Left renal cortex interstitium (tissue), 4 donors: Measurements from ENCODE around the gene PLA2G3. TPM values are rescaled to one million over a fixed set of nuclear protein-coding genes. Genes with fewer than 3 reads are reported as not detected.
"Not testable (repeated sequence)": the region's sequence is repeated elsewhere in the genome, so short reads cannot be mapped to it uniquely, and the experiment has no call there.

Experiments
- DNase-seq, 4 donors: peaks; one replicate each; pipeline ENCODE4 v3.0.0-alpha.2; 2013; ENCODE audit warnings: low read depth in 4 of 4, low spot score in 2 of 4, missing footprints in 1 of 4
- polyA plus RNA-seq, 4 donors: library from polyadenylated mRNA; unstranded; fragments of 120-200 nt; gene quantifications; one replicate each; pipeline ENCODE4 v1.2.1, GENCODE V29; 2013; ENCODE audit not compliant: insufficient read length in 4 of 4

PLA2G3 gene, protein sequence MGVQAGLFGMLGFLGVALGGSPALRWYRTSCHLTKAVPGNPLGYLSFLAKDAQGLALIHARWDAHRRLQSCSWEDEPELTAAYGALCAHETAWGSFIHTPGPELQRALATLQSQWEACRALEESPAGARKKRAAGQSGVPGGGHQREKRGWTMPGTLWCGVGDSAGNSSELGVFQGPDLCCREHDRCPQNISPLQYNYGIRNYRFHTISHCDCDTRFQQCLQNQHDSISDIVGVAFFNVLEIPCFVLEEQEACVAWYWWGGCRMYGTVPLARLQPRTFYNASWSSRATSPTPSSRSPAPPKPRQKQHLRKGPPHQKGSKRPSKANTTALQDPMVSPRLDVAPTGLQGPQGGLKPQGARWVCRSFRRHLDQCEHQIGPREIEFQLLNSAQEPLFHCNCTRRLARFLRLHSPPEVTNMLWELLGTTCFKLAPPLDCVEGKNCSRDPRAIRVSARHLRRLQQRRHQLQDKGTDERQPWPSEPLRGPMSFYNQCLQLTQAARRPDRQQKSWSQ
- polyA plus RNA-seq: under 1 TPM; 0.11 to 0.24 (median 0.20) TPM

DNA sequence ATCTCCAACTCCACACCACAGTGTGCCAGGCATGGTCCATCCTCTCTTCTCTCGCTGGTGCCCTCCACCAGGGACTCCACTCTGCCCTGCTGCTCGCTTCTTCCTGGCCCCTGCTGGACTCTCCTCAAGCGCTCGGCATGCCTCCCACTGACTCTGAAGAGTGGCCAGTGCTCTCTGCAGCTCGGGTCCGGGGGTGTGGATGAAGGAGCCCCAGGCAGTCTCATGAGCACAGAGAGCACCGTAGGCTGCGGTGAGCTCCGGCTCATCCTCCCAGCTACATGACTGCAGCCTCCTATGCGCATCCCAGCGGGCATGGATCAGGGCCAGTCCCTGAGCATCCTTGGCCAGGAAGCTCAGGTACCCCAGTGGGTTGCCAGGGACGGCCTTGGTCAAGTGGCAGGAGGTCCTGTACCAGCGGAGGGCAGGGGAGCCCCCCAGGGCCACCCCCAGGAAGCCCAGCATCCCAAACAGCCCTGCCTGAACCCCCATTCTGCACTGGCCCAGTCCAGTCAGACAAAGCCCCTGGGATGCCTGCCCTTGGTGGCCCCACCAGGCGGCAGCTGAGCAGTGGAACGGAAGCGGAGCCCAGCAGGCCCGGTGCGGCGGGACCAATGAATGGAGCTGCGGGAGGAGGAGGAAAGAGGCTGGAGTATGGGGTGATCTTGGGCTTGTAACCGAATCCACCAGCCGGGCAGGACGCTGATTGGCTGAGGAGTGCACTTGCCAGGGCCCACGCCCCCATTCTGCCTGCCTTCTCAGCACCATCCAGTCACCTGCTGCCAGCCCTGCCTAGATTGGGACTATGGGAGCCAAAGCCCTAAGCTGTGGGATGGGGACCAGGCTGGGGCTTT, at the start of gene PLA2G3:
Gene PLA2G3, minus strand, starts transcription at position 643 of the 851 bp plus-strand sequence. Its CDS starts 154 bp downstream, at position 489.
- DNase-seq: no peak

DNA sequence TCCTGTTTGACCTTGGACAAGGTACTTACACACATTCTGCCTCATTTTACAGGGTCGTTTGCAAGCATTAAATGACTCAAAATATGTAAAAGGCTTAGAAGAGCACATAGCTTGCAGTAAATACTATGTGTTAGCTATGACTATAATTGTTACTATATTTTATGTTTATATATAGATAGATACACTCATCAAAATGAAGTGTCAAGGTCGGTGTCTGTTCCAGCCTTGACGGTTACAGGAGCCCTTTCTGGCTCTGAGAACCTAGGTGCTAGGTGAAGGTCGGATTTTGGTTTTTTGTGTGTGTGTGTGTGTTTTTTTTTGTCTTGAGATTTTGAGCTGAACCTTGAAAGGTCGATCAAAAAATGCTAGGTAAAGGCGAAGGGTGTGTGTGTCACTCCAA, 47.3 kb upstream of the PLA2G3 start:
- no peak for DNase-seq

DNA sequence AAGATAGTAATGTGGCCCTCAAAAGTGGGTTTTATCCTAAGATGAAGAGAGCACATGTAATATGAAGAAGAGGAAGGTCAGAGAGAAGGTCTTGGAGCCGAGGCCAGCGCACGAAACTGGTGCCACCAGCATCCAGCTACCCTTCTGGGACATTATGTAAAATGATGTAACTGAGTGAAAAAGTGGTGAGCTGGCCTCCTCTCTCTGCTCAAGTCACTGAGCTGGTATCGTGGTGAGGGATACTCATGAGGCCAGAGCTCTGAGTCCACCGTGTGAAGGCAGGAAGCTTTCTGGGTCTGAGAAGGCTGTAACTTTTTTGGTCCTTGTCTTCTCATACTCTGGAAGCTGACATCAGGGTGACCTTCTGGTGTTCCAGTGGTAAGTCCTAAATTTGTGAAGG, 44.7 kb upstream of the PLA2G3 start:
- no peak for DNase-seq

DNA sequence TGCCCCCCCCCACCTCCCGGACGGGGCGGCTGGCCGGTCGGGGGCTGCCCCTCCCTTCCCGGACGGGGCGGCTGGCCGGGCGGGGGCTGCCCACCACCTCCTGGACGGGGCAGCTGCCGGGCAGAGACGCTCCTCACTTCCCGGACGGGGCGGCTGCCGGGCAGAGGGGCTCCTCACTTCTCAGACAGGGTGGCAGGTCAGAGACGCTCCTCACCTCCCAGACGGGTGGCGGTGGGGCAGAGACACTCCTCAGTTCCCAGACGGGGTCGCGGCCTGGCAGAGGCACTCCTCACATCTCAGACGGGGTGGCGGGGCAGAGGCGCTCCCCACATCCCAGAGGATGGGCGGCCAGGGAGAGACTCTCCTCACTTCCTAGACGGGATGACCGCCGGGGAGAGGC, 43.7 kb upstream of the PLA2G3 start:
- no peak for DNase-seq

DNA sequence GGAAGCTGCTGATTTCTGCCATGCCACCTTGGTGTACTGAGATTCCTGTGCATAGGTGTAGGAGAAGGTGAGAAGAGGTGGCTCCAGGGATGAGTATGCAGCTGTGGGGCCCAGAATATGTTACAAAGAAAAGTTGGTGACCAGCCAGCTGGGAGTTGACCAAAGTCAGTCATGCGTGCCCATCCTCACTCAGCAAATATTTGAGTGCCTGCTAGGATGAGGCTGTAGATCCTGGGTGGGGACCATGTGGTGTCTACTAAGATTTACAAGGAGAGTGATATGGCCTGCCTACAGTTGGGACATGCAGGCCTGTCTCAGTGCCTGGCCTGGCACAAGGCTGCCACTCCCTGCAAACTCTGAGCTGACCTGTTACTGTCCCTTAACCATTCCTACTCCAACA, 39.0 kb upstream of the PLA2G3 start:
- DNase-seq: peak in 1 of 4 donors; percentile 12

DNA sequence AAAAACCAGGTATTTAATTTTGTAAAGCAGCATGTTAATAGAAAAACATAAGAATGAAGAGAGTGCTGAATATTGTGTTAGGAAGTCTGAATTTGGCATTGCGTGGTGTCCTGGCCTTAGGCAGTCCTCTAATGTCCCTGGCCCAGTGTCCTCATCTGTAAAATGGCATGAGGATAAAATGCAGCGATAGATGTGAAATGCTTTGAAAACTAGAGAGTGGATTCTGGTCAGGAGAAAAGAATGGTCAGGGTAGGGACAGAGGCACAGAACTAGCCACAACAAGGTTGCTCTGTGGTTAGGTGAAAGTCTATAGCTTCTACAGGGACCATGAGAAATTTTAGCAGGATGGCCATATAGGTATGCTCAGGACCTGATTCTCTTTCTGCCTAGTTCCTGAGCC, 38.6 kb upstream of the PLA2G3 start:
- no peak for DNase-seq

DNA sequence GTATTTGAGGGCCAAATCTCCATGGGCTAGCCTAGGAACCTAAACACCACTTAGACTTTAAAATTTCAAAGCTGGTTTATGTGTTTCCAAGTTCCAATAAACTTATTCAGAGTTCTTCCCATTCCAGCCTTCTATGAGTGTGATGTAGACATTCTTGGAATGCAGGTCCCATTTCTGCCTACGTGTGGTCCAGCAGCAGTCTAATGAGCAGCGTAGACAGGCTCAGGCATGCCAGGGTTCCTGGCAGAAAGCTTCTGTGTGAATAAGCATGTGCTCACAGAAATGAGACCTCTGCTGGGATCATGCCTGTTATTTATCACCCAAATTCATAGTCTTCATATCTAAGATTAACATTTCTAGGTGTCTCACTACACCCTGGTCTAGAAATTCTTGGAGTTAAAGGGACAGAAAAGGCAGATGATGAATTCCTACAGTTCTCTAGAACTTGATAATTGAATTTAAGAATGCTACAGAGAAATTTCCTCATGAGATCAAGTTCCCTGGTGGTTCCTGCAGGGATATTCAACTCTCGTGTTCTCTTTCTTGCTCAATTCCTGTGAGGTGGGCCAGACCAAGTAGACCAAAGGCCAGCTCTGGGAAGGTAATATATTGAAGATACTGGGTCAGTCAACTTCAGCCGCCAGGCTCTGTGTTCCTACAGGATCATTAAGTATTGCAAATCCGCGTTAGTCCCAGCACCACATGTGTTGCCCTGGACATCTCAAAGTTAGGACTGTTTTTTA, 37.3 kb upstream of the PLA2G3 start:
- DNase-seq: no peak

DNA sequence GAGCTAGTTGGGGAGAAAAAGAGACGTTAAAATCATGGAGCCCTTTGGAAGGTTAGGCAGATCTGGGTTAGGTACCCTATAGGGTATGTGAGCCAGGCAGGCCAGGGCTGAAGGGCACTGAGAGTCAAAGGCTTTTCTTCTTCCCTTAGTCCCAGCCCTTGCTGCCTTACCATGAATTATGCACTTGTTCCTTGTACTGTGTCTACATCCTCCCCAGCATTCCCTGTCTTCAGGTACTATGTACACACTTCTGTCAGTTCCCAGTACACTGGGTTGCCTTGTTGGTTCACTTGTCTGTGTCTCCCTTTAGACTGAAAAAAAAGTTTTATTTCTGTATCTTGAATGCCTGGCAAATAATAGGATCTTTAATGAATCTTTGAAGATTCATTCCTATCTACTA, 36.6 kb upstream of the PLA2G3 start:
- no peak for DNase-seq

DNA sequence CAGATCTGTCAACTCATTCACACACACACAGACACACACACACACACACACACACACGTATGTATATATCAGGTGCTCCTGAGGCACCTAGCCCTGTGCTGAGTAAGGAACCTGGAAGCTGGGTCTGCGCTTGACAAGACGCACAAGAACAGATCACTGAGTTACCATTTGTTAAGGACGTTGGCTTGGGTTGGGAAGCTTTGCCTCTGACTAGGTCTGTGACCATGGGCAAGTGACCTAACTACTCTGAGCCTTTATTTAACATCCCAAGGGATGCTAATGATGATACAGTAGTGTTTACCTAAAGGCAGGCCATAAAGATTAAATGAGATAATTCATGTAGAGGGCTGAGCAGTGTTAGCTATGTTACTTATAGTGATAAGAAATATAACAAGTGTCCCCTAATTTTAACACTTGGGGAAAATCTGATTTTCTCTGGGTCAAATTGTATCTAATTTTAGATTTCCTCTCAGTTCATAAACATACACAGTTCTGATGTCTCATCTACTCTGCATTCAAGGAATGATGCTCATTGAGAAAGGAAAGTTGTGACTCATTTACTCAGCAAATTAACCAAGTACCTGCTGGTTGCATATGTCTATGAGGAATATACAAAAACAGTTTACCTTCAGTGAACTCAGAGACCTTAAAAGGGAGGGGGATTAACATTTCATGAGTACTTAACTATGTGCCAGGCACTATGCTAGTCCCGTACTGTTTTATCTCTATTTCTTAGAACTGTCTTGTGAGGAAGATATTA, 33.3 kb upstream of the PLA2G3 start:
- DNase-seq: no peak

DNA sequence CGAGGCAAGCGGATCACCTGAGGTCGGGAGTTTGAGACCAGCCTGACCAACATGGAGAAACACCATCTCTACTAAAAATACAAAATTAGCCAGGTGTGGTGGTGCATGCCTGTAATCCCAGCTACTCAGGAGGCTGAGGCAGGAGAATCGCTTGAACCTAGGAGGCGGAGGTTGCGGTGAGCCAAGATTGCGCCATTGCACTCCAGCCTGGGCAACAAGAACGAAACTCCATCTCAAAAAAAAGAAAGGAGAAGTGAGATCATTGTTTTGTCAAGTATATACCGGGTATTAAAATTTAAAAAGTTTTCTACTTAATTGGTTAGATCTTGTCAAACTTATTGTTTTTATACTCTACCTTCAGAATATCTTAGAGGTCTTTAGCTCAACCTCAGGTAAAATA, 31.4 kb upstream of the PLA2G3 start:
- not testable (repeated sequence) for DNase-seq

DNA sequence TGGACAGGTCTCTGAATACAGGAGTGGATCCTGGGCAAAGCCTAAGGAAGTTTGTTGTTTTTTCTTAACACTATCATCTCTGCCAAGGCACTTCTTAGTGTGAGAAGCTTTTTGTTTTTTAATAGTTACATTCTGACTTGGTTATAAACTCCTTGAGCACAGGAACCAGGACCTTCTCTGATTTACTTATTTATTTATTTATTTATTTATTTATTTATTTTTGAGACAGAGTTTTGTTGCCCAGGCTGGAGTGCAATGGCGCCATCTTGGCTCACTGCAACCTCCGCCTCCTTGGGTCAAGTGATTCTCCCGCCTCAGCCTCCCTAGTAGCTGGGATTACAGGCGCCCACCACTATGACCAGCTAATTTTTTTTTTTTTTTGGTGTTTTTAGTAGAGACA, 30.7 kb upstream of the PLA2G3 start:
- no peak for DNase-seq

DNA sequence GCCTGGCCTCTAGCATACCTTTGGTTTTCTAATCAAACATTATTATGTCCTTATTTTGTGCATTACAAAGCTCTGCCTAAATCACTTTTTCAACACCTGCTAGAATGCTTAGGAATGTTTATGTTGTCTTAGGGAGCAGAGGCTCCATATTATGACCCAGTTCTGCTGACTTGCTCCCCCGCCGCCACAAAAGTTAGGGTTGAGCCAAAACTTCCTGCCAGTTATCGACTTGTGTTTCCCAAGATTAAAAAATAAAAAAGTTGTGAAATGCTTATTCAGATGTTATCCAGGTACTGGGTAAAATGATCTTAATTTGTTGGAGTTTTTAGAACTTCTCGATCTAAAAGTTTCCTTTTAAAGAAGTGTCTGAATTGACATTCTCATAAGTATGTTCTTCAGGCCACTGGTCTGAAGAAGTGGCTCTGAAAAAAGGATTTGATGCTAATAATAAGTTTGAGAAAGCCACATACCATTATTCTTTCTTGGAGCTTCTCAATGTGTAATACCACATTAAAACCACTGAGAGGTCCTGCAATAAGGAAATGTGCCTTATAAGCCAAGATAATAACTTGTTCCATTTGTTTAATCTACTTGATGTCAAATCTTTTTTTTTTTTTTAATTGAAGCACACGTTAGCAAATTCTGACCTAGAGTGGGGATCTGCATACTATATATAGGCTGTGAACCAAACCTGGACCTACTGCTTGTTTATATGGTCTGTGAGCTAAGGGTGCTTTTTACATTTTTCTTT, 21.9 kb upstream of the PLA2G3 start:
- DNase-seq: no peak

DNA sequence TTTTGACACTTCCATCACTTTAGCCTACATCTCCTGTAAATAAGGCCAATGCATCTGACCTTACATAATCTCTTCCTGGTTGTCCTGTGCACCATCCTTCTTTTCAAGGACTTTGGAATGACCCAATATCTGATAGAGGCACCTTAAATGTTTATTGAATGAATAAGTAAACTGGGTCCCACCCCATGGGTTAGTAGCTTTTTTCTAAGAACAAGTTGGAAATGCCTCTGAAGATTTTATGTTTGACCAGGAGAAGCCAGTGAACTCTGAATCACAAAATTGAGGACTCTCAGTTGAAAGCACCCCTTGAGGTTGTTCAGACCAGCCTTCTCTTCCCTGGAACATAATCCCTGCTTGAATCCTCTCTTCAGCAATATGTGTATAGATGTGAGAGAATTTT, 21.1 kb upstream of the PLA2G3 start:
- no peak for DNase-seq

DNA sequence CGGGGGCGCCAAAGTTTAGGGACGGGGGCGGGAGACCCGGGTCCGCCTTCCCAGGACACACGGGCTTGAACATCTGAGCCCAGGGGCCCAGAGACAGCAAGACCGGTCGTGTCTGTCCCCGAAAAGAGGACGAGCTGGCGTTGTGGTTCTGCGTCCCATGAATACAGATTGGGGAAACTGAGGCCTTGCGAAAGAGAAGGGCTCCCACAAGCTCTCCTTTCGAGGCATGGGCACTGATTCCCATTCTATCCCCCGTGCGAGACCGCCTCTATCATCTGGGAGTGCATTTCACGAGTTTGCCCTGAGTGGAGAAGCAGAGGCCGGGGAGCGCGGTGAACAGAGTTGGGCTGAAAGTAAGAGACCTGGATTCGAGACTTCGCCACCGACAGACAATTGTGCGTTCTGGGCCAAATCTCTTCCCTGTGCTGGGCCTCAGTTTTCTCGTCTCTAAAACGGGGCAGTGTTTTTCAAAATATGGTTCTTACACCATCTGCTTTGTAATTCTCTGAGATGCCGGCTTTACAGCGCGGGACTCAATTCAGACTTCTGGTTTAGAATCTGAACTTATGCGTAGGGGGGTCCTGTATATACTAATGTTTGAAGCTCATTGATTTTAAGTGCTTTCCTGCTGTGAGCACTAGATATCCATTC, 20.1 kb upstream of the PLA2G3 start:
- peak in 1 of 4 donors; percentile 28 for DNase-seq

DNA sequence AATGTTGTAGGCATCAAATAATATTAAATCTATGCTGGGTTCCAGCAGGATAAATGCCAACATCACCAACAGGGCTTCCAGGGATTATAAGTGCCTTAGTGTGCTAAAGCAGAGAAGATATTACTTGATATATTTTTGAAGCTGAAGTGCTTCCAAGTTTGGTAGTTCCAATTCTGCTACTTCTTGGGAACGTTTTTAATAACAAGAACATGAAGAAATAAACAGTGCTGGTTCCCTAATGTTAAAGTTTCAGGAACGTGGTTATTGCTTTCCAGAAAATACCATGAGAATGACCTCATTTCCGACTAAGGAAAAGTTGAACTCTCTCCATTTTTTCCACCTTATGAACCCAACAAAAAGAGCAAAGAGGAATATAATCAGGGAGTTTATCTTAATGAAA, 15.1 kb upstream of the PLA2G3 start:
- DNase-seq: no peak

DNA sequence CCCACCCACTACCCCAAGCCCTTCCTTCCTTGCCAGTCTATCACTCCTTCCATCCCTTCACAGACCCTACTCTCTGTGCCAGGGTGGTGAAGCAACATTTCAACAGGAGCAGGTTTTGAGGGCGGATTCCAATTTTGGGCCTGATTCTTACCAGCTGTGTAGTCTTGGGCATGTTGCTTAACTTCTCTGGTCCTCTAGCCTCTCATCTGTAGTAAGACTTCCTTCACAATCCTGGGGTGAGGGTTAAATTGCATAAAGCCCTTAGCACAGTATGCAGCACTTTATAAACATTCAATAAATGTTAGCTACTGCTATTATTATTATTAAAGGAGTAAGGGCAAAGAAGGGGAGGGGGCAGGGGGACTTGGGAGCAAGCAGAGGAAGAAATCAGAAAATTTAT, 14.7 kb upstream of the PLA2G3 start:
- DNase-seq: no peak

DNA sequence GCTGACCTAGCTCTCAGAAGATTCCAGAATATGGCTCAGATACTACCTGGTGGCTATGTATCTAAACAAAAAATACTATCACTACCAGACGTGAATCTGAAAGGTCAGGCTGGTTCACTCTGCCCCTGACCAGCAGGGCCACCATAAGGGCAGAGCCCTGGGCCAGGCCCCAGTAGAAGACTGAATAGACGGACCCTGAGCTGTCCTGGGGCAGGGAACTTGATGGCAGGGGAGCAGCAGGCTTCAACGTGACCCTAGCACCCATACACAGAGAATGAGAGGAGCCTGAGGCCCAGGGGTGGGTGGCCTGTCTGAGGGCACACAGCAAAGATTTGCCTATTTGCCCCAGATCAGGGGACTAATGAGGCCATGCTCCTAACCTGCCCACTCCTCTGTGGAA, 13.0 kb upstream of the PLA2G3 start:
- no peak for DNase-seq

DNA sequence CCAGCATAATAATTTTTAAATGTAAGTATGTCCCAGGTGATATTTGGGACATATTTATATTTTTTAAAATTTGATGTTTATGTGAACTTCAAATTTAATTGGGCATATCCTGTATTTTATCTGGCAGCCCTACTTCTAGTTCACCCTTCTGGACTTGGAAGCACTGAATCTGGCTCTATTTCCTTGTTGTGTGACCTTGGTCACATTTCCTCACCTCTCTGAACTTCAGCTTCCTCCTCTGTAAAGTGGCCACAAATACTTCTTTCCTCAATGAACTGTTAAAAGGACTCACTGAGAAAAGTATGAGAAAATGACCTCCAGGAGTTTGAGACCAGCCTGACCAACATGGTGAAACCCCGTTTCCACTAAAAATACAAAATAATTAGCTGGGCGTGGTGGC, 11.6 kb upstream of the PLA2G3 start:
- DNase-seq: no peak

DNA sequence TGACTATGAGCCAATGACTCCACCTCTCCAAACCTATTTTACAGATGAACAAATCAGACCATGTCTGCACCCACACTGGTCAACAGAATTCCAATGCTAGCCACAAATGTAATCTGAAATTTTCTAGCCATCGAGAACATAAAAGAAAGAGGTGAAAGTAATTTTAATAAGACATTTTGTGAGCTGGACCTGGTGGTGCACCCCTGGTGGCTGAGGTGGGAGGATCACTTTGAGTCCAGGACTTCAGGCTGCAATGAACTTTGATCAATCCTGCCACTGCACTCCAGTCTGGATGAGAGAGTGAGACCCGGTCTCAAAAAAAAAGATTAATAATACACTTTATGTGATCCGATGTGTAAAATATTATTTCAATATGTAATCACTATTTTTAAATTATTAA, 10.3 kb upstream of the PLA2G3 start:
- DNase-seq: no peak
